ENCODE measurements around the gene GPC6. TPM values are rescaled to one million over a fixed set of nuclear protein-coding genes. Genes with fewer than 3 reads are reported as not detected.

Gene GPC6
- polyA plus RNA-seq, 2 of the 4 experiments (the other 2 are of a cell fraction) = 8.0 to 14.4 TPM

DNA sequence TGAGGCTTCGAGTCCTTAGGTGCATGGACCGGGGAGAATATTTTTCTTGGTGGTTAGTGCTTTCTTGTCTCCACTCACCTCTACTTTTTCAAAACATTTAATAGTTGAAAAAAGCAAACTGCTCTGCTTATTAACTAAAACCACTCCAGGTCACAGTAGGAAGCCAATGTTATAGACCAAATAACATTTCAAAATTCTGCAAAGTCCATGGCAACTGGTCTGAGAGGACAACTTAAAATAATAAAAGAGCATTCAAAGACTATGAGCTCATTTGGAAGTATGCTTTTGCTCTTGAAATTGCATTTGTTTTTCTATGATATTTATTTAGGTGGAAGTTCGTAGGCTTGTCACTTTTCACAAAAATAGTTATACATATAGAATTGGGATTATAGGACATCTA lies 769.9 kb downstream of the GPC6 start (continued):
- no peak for TF ChIP-seq SREBF2 (IDR thresholded peaks at IDR 0.05)
- TF ChIP-seq ZC3H11A (IDR thresholded peaks at IDR 0.05) = no peak
- no peak for TF ChIP-seq FOSL2 (IDR thresholded peaks at IDR 0.05)
- TF ChIP-seq FOSL2 (CRISPR knock-in tag; IDR thresholded peaks at IDR 0.05) = no peak

DNA sequence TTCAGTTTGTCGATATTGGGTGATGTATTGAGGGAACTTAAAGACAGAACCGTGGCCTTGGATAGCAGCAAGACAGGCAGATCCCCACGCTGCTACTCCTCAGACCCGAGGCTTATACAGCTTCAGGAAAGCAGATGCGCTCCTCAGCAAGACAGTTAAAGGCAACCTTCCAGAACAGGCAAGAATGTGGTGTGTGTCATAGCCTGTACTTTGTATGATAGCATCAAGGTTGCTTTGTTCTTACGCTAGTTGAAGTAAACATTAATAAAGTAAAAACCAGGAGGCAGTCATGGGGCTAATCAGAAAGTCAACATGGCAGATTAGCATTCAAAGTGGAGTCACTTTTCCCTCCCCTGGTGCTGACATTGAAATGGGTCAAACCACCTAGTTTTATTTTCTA lies 779.7 kb downstream of the GPC6 start:
- DNase-seq (ENCODE audit: low read depth in 1 of 2, low spot score in 1 of 2) = no peak
- no peak for FAIRE-seq
- no peak overlapping the region for H3K4me2 ChIP-seq
- TF ChIP-seq POLR2A (IDR thresholded peaks at IDR 0.05; ENCODE audit: low read length) (no peak), BHLHE40 (IDR thresholded peaks at IDR 0.05; ENCODE audit: low read depth, low read length) (no peak), TFCP2L1 (CRISPR knock-in tag; IDR thresholded peaks at IDR 0.05) (no peak), FOXS1 (CRISPR knock-in tag; IDR thresholded peaks at IDR 0.05) (no peak), NFE2L2 (conservative IDR thresholded peaks at IDR 0.05; ENCODE audit: low read length) (no peak), BCL3 (IDR thresholded peaks at IDR 0.05) (no peak), KDM5A (IDR thresholded peaks at IDR 0.05) (no peak), RARB (CRISPR knock-in tag; IDR thresholded peaks at IDR 0.05) (no peak), RAD21 (conservative IDR thresholded peaks at IDR 0.05 in 1 of 2, IDR thresholded peaks at IDR 0.05 in 1 of 2) (no peak)
- TF ChIP-seq, protein P1, sequence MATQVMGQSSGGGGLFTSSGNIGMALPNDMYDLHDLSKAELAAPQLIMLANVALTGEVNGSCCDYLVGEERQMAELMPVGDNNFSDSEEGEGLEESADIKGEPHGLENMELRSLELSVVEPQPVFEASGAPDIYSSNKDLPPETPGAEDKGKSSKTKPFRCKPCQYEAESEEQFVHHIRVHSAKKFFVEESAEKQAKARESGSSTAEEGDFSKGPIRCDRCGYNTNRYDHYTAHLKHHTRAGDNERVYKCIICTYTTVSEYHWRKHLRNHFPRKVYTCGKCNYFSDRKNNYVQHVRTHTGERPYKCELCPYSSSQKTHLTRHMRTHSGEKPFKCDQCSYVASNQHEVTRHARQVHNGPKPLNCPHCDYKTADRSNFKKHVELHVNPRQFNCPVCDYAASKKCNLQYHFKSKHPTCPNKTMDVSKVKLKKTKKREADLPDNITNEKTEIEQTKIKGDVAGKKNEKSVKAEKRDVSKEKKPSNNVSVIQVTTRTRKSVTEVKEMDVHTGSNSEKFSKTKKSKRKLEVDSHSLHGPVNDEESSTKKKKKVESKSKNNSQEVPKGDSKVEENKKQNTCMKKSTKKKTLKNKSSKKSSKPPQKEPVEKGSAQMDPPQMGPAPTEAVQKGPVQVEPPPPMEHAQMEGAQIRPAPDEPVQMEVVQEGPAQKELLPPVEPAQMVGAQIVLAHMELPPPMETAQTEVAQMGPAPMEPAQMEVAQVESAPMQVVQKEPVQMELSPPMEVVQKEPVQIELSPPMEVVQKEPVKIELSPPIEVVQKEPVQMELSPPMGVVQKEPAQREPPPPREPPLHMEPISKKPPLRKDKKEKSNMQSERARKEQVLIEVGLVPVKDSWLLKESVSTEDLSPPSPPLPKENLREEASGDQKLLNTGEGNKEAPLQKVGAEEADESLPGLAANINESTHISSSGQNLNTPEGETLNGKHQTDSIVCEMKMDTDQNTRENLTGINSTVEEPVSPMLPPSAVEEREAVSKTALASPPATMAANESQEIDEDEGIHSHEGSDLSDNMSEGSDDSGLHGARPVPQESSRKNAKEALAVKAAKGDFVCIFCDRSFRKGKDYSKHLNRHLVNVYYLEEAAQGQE (IDR thresholded peaks at IDR 0.05) = no peak
- POLR2A ChIA-PET = no interaction called here
- CTCF ChIA-PET = no interaction called here
- 32% methylated on average over 5 of the region's 6 CpGs for WGBS (ENCODE audit: missing lambda C conversion rate)
- no peak overlapping the region for H3K4me3 ChIP-seq
- no peak overlapping the region for H3K27ac ChIP-seq
- H3K9me3 ChIP-seq = no peaks in the 10 kb centered on the region
- 0 out of 3 replicates have a peak, but pooled peaks cover 3% of the 10 kb centered on the region for H3K4me1 ChIP-seq
- no peak for ATAC-seq

- no peak for DNase-seq (ENCODE audit: low read depth in 1 of 2, low spot score in 1 of 2)
- TF ChIP-seq, protein P2, sequence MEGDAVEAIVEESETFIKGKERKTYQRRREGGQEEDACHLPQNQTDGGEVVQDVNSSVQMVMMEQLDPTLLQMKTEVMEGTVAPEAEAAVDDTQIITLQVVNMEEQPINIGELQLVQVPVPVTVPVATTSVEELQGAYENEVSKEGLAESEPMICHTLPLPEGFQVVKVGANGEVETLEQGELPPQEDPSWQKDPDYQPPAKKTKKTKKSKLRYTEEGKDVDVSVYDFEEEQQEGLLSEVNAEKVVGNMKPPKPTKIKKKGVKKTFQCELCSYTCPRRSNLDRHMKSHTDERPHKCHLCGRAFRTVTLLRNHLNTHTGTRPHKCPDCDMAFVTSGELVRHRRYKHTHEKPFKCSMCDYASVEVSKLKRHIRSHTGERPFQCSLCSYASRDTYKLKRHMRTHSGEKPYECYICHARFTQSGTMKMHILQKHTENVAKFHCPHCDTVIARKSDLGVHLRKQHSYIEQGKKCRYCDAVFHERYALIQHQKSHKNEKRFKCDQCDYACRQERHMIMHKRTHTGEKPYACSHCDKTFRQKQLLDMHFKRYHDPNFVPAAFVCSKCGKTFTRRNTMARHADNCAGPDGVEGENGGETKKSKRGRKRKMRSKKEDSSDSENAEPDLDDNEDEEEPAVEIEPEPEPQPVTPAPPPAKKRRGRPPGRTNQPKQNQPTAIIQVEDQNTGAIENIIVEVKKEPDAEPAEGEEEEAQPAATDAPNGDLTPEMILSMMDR (IDR thresholded peaks at IDR 0.05) = no peak
- TF ChIP-seq SREBF2 (IDR thresholded peaks at IDR 0.05) (no peak), NR3C1 (IDR thresholded peaks at IDR 0.05) (no peak), TFCP2L1 (CRISPR knock-in tag; IDR thresholded peaks at IDR 0.05) (no peak), ZFP36 (IDR thresholded peaks at IDR 0.05; ENCODE audit: borderline replicate concordance, partially characterized antibody) (no peak), NFE2L2 (conservative IDR thresholded peaks at IDR 0.05; ENCODE audit: low read length) (no peak), RFX5 (IDR thresholded peaks at IDR 0.05) (no peak), HOXA7 (CRISPR knock-in tag; IDR thresholded peaks at IDR 0.05) (no peak), POLR2AphosphoS2 (conservative IDR thresholded peaks at IDR 0.05; ENCODE audit: low read length) (no peak), RNF2 (IDR thresholded peaks at IDR 0.05; ENCODE audit: borderline replicate concordance, low read depth) (no peak), ESRRA (IDR thresholded peaks at IDR 0.05; ENCODE audit: borderline replicate concordance, low read length) (no peak), ATOH8 (CRISPR knock-in tag; IDR thresholded peaks at IDR 0.05; ENCODE audit: low read depth) (no peak), JUNB (IDR thresholded peaks at IDR 0.05) (no peak)
- TF ChIP-seq, protein P3, sequence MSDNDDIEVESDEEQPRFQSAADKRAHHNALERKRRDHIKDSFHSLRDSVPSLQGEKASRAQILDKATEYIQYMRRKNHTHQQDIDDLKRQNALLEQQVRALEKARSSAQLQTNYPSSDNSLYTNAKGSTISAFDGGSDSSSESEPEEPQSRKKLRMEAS (IDR thresholded peaks at IDR 0.05) = no peak
- WGBS (ENCODE audit: missing lambda C conversion rate) = 62% methylated on average over 5 of the region's 5 CpGs
These were observed 780.5 kb downstream of the GPC6 start for GRCh38 chr13:94007072-94007471.

More at GRCh38 chr13:94007072-94007471, 780.5 kb downstream of the GPC6 start:
- ChIA-PET CTCF (no interaction called here), POLR2A (no interaction called here)
- no peak overlapping the region for H3K4me3 ChIP-seq
- no peak for FAIRE-seq
- no peak for ATAC-seq
- no peak overlapping the region for H3K27ac ChIP-seq
- no peaks in the 10 kb centered on the region for H3K9me3 ChIP-seq
- H3K4me1 ChIP-seq = 0 out of 3 replicates have a peak, but pooled peaks cover 3% of the 10 kb centered on the region
- no peak overlapping the region for H3K4me2 ChIP-seq

Measured in A549 (cell line).